Type B pancreatic cell (in vitro differentiated cells): Measurements from ENCODE around the gene BMP7. TPM values are rescaled to one million over a fixed set of nuclear protein-coding genes. Genes with fewer than 3 reads are reported as not detected.

Source experiments
- DNase-seq: peaks from one replicate; pipeline ENCODE4 v3.0.0; 2021; ENCODE audit warnings: mixed read lengths; ENCODE audit not compliant: unreplicated experiment; ENCODE audit errors: extremely low spot score
- H3K27ac Mint-ChIP-seq: 2 replicates; pipeline ENCODE4 v1.8.0; 2021; ENCODE audit warnings: mild to moderate bottlenecking, mixed read lengths
- H3K27me3 Mint-ChIP-seq: 2 replicates; pipeline ENCODE4 v1.8.0; 2021; ENCODE audit warnings: mixed read lengths
- H3K36me3 Mint-ChIP-seq: 2 replicates; pipeline ENCODE4 v1.8.0; 2021; ENCODE audit warnings: mixed read lengths
- H3K4me1 Mint-ChIP-seq: one replicate; pipeline ENCODE4 v1.8.0; 2021; ENCODE audit warnings: mixed read lengths; ENCODE audit not compliant: unreplicated experiment
- H3K4me3 Mint-ChIP-seq: 2 replicates; pipeline ENCODE4 v1.8.0; 2021; ENCODE audit warnings: mild to moderate bottlenecking, mixed read lengths
- H3K9me3 Mint-ChIP-seq: 2 replicates; pipeline ENCODE4 v1.8.0; 2021; ENCODE audit warnings: mixed read lengths
- total RNA-seq: library from RNA; stranded (reverse); gene quantifications from 2 replicates; pipeline ENCODE4 v1.2.1, GENCODE V29; 2021; ENCODE audit warnings: low replicate concordance
- TF ChIP-seq, protein P1 (sequence below): fragments of 200-600 bp; sonication (generic); conservative IDR thresholded peaks from 2 replicates; pipeline ENCODE4 v1.5.0; 2021; ENCODE audit warnings: antibody characterized with exemption, mild to moderate bottlenecking

BMP7 gene
- total RNA-seq, 1 donor from 2014 or later, result 115 TPM

DNA sequence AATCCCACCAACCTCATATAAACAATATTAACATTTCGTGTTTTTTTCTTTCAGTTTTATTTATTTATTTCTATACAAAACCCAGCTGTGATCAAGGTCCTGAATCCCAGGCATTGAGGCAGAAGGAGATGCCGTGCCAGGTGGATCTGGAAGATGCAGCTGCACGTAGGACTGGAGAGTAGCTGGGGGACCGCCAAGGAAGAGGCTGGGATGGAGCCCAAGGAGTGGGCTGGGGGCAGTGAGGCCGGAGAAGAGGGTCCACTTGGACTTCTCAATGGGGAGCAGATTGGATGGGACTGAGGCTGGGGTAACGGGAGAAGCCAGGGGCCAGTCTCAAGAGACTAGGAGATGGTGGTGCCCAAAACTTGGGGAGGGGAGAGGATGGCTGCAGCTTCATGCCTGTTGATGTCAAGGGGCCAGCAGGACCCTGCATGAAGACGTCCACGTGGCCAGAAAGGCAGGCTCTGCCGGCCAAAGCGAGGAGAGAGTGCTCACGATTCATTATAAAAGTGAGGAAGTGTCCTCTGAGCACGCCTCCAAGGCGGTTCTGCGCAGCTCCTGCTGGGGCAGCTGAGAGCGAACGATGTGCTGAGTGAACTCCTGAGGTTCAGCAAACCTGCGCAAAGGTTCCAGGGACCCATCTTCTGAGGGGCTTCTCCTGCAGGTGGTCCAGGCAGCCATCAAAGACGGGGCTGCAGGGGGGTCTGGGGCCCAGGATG, 110.3 kb downstream of the BMP7 start:
- peaks cover 8% of the 10 kb centered on the region for H3K27me3 Mint-ChIP-seq
- TF ChIP-seq, protein P1, sequence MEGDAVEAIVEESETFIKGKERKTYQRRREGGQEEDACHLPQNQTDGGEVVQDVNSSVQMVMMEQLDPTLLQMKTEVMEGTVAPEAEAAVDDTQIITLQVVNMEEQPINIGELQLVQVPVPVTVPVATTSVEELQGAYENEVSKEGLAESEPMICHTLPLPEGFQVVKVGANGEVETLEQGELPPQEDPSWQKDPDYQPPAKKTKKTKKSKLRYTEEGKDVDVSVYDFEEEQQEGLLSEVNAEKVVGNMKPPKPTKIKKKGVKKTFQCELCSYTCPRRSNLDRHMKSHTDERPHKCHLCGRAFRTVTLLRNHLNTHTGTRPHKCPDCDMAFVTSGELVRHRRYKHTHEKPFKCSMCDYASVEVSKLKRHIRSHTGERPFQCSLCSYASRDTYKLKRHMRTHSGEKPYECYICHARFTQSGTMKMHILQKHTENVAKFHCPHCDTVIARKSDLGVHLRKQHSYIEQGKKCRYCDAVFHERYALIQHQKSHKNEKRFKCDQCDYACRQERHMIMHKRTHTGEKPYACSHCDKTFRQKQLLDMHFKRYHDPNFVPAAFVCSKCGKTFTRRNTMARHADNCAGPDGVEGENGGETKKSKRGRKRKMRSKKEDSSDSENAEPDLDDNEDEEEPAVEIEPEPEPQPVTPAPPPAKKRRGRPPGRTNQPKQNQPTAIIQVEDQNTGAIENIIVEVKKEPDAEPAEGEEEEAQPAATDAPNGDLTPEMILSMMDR, result no peak
- H3K9me3 Mint-ChIP-seq, result peaks cover 5% of the 10 kb centered on the region
- no peak overlapping the region for H3K4me3 Mint-ChIP-seq
- no peak for DNase-seq
- H3K27ac Mint-ChIP-seq, result no peak overlapping the region
- H3K4me1 Mint-ChIP-seq, result peaks cover 12% of the 10 kb centered on the region
- H3K36me3 Mint-ChIP-seq, result no peaks in the 10 kb centered on the region

DNA sequence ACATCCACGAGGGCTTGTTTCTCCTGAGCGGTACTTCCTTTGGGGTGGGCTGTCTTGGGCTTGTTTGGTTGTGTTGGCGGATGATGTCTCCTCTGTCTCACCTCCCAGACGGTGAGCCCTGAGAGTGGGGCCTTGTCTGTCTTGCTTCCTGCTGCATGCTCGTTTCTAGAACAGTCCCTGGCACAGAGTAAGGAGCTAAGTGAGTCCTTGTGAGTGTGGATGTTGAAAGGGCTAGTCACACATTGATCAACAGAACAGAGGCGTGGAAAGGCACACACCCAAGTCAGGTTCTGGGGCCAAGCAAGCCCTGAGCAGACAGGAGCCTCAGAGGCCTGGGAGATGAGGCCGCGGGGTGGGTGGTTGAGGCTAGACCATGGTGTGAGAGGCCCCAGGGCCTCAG, 111.0 kb downstream of the BMP7 start:
- Mint-ChIP-seq H3K9me3 (peaks cover 6% of the 10 kb centered on the region), H3K4me3 (no peak overlapping the region), H3K36me3 (no peaks in the 10 kb centered on the region), H3K27me3 (peaks cover 8% of the 10 kb centered on the region), H3K4me1 (peaks cover 12% of the 10 kb centered on the region), H3K27ac (no peak overlapping the region)
- TF ChIP-seq, protein P1, result no peak
- no peak for DNase-seq

DNA sequence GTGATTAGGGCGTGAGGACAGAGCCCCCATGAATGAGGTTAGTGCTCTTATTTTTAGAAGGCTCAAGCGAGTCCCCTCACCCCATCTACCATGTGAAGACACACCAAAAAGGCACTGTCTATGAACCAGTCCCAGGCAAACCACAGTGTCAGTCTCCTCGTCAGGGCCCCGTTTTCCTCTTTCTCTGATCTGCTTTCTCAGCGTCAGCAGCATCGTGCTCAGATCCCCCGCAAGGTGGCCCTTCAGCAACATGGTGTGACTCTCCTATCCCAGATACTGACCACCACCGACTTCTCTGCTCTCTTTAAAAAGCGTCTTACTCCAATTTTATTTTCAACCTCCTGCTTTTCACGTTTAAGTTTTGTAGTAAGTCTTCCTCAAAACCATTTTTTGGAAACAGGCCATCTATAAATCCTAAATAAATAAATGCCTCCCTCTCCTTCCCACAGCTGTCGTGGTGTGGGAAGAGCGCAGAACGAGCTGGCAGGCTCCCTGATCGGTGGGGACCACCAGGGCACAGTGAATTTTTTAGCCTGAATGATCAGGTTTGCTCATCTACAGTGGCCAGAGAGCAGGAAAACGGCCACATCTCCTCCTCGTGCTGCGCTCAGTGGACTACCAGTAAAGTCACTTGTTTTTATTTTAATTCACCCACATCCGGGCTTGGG, 113.1 kb downstream of the BMP7 start:
- Mint-ChIP-seq H3K27me3 (peaks cover 10% of the 10 kb centered on the region), H3K27ac (no peak overlapping the region)

DNA sequence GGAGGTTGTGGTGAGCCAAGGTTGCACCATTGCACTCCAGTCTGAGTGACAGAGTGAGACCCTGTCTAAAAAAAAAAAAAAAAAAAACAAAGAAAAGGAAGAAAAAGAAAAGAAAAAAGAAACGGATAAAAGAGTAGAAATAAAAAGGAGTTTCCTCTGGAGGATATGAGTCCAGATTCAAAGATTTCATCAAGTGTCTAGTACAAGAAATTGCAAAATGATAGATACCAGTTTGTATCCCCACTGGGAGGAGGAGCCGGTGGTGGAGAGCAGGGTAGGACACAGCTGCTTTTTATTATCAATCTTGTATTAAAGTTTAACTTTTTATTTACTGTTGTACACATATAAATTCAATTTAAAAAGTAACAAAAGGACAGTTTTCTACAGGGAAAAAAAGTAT, 113.9 kb downstream of the BMP7 start:
- Mint-ChIP-seq H3K4me3 (no peak overlapping the region), H3K36me3 (no peaks in the 10 kb centered on the region), H3K27me3 (peaks cover 10% of the 10 kb centered on the region), H3K27ac (no peak overlapping the region), H3K4me1 (peaks cover 19% of the 10 kb centered on the region), H3K9me3 (peaks cover 6% of the 10 kb centered on the region)
- DNase-seq, result no peak
- TF ChIP-seq, protein P1, result no peak

More for the DNA sequence above, 113.1 kb downstream of the BMP7 start:
- TF ChIP-seq, protein P1, result no peak
- Mint-ChIP-seq H3K4me3 (no peak overlapping the region), H3K4me1 (peaks cover 15% of the 10 kb centered on the region), H3K36me3 (no peaks in the 10 kb centered on the region), H3K9me3 (peaks cover 6% of the 10 kb centered on the region)
- DNase-seq, result no peak

DNA sequence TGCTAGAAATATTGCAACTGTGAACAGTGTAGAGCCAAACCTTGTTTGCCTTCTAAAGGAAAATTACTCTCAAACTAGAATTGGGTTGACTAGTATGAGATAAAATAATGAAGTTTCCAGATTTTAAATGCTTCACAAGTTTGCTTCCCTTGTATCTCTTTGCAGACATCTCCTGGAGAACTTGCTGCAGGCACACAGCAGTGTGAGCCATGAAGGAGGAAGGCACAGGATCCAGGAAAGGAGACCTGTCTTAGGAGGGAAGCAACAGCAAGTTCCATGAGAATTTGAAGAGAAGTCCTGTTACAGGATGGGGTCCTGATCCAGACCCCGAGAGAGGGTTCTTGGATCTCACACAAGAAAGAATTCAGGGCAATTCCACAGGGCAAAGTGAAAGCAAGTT, 115.9 kb downstream of the BMP7 start:
- TF ChIP-seq, protein P1, result no peak
- H3K4me1 Mint-ChIP-seq, result peaks cover 13% of the 10 kb centered on the region
- H3K27me3 Mint-ChIP-seq, result peaks cover 18% of the 10 kb centered on the region
- no peaks in the 10 kb centered on the region for H3K36me3 Mint-ChIP-seq
- no peak overlapping the region for H3K27ac Mint-ChIP-seq
- no peak overlapping the region for H3K4me3 Mint-ChIP-seq
- peaks cover 10% of the 10 kb centered on the region for H3K9me3 Mint-ChIP-seq
- DNase-seq, result no peak
